Spleen (tissue), 7 donors: ENCODE measurements around the gene PCDHGB5.

Experiments used
- CTCF ChIP-seq, 11 experiments: fragments of 200-600 bp in 7 of 11; fragments of 450-650 bp in 4 of 11; sonication (generic) in 4 of 11; IDR thresholded peaks in 8 of 11; conservative IDR thresholded peaks in 3 of 11; 1 replicate in 7 of 11; 2 replicates in 4 of 11; pipeline versions ENCODE4 v1.4.0 to v1.8.0; 2016 to 2021; ENCODE audit warnings: antibody characterized with exemption in 11 of 11, inconsistent platforms in 4 of 11, mild to moderate bottlenecking in 1 of 11
- POLR2A ChIP-seq, 3 donors: fragments of 450-650 bp; IDR thresholded peaks; one replicate each; pipeline ENCODE4 v1.5.1; 2017; ENCODE audit warnings: antibody characterized with exemption in 3 of 3, mild to moderate bottlenecking in 1 of 3
- donor health status: DM: no; HTN: no; CAD: no; lungs with moderate emphysema.
- donor health status: DM: no; HTN: no; CAD: no.
- donor health status: DM: no; HTN: no; CAD: no.

GRCh38 chr5:141373673-141374317, 24.0 kb upstream of the PCDHGB5 start, which contains the start of gene PCDHGA6:
- TF ChIP-seq CTCF (IDR thresholded peaks at IDR 0.05 in 8 of 11, conservative IDR thresholded peaks at IDR 0.05 in 3 of 11) (peak in 4 of 11 experiments; percentile 11 to 32 (median 18)), POLR2A (IDR thresholded peaks at IDR 0.05) (no peak)
